ENCODE results near the gene KRT74. TPM values are rescaled to one million over a fixed set of nuclear protein-coding genes. Genes with fewer than 3 reads are reported as not detected.
"Not testable (repeated sequence)": the region's sequence is repeated elsewhere in the genome, so short reads cannot be mapped to it uniquely, and the experiment has no call there.

The KRT74 gene
- total RNA-seq, 2 experiments from 2014 or later: not detected

DNA sequence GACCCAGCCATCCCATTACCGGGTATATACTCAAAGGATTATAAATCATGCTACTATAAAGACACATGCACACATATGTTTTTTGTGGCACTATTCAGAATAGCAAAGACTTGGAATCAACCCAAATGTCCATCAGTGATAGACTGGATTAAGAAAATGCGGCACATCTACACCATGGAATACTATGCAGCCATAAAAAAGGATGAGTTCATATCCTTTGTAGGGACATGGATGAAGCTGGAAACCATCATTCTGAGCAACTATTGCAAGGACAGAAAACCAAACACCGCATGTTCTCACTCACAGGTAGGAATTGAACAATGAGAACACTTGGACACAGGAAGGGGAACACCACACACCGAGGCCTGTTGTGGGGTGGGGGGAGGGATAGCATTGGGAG lies 20.6 kb upstream of the KRT74 start:
- DNase-seq; CTCF ChIA-PET; H3K4me3 Mint-ChIP-seq; H3K9me3 Mint-ChIP-seq (ENCODE audit: low read depth); H3K4me1 Mint-ChIP-seq; ATAC-seq; H3K36me3 Mint-ChIP-seq; H3K27ac Mint-ChIP-seq: not testable (repeated sequence)
- peaks cover 32% of the 10 kb centered on the region for H3K27me3 Mint-ChIP-seq

DNA sequence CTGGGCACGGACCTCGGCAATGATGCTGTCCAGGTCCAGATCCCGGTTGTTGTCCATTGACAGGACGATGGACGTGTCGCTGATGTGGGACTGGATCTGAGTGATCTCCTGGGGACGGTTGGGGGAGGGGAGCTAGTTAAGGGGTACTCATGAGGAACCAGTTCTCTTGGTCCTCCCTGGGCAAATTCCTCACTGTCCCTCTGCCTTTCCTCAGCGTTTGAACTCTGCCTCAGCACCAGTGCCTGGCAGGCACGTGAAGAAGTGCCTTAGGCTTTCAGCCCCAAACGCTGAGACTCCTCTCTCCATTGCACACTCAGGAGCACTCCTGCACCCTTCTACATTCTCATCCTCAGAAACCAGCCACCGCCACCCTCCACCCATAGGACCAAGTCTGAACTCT lies 17.9 kb upstream of the KRT74 start:
- Mint-ChIP-seq H3K9me3 (ENCODE audit: low read depth) (no peaks in the 10 kb centered on the region), H3K4me3 (no peak overlapping the region), H3K27ac (no peak overlapping the region), H3K27me3 (peaks cover 20% of the 10 kb centered on the region), H3K36me3 (no peaks in the 10 kb centered on the region), H3K4me1 (peaks cover 2% of the 10 kb centered on the region)
- DNase-seq (no peak), ATAC-seq (no peak)
- CTCF ChIA-PET: interaction anchor here (24.3 kb wide), 1 partner anchor 284 kb away, joined by 459 read pairs; no protein-coding TSS in a partner anchor

- H3K36me3 Mint-ChIP-seq: no peaks in the 10 kb centered on the region
- H3K4me3 Mint-ChIP-seq: no peak overlapping the region
- H3K9me3 Mint-ChIP-seq (ENCODE audit: low read depth): no peaks in the 10 kb centered on the region
- H3K27ac Mint-ChIP-seq: no peak overlapping the region
- peaks cover 15% of the 10 kb centered on the region for H3K27me3 Mint-ChIP-seq
- no peak for ATAC-seq
- H3K4me1 Mint-ChIP-seq: peaks cover 14% of the 10 kb centered on the region
- CTCF ChIA-PET: interaction anchor here (24.3 kb wide), 1 partner anchor 285 kb away, joined by 459 read pairs; no protein-coding TSS in a partner anchor
- no peak for DNase-seq
Measured at GRCh38 chr12:52590021-52590420, 16.4 kb upstream of the KRT74 start.

DNA sequence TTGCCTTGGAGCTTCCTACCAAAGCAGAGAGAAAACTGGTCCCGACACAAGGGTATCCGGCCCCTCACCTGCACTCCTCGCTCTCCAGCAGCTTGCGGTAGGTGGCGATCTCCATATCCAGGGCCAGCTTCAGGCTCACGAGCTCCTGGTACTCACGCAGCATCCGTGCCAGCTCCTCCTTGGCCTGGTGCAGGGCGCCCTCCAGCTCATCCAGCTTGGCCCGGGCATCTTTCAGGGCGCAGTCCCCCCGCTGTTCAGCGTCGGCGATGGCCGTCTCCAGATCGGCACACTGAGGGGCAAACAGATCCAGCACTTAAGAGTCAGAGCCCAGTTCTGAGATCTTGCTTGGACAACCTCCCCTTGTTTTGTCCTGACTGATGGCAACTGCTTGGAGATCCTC lies 13.9 kb upstream of the KRT74 start:
- H3K4me1 Mint-ChIP-seq: peaks cover 14% of the 10 kb centered on the region
- CTCF ChIA-PET: interaction anchor here (1.4 to 24.3 kb wide), 2 partner anchors 10 to 288 kb away, joined by 4 to 459 read pairs; no protein-coding TSS in a partner anchor
- no peaks in the 10 kb centered on the region for H3K9me3 Mint-ChIP-seq (ENCODE audit: low read depth)
- DNase-seq (no peak), ATAC-seq (no peak)
- no peak overlapping the region for H3K27ac Mint-ChIP-seq
- peaks cover 2% of the 10 kb centered on the region for H3K27me3 Mint-ChIP-seq
- no peak overlapping the region for H3K4me3 Mint-ChIP-seq
- no peaks in the 10 kb centered on the region for H3K36me3 Mint-ChIP-seq

DNA sequence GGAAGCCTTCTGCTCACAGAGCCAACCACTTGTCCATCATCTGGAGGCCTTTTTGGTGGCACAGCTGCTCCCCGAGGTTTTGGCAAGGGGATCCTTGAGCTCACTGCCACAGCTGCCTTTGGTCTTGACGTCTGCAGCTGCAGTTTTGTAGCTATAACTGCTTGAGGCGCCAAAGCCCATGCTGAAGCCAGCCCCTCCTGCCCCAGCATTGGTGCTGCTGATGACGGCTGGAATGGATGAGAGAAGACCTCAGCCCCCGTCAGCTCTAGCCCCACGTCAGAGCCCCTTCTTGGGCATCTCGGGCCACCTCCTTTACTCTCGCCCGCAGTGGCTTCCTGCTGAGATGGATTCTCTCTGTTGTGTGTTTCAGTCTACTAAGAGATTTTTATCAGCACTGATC lies 12.3 kb upstream of the KRT74 start:
- H3K4me1 Mint-ChIP-seq: peaks cover 14% of the 10 kb centered on the region

GRCh38 chr12:52585066-52585465 lies 11.4 kb upstream of the KRT74 start:
- DNase-seq (no peak), ATAC-seq (no peak)
- H3K4me1 Mint-ChIP-seq: peaks cover 14% of the 10 kb centered on the region
- H3K36me3 Mint-ChIP-seq: no peaks in the 10 kb centered on the region
- no peaks in the 10 kb centered on the region for H3K9me3 Mint-ChIP-seq (ENCODE audit: low read depth)
- CTCF ChIA-PET: interaction anchor here (0.6 to 24.3 kb wide), 5 partner anchors 64 to 462 kb away, joined by 3 to 459 read pairs (median 3); no protein-coding TSS in a partner anchor
- H3K4me3 Mint-ChIP-seq: no peak overlapping the region
- no peak overlapping the region for H3K27ac Mint-ChIP-seq
- no peaks in the 10 kb centered on the region for H3K27me3 Mint-ChIP-seq

More for the DNA sequence above, 12.3 kb upstream of the KRT74 start:
- H3K36me3 Mint-ChIP-seq: no peaks in the 10 kb centered on the region
- DNase-seq (peak; percentile 61), ATAC-seq (peak; percentile 67)
- no peak overlapping the region for H3K27ac Mint-ChIP-seq
- H3K4me3 Mint-ChIP-seq: no peak overlapping the region
- H3K9me3 Mint-ChIP-seq (ENCODE audit: low read depth): no peaks in the 10 kb centered on the region
- CTCF ChIA-PET: interaction anchor here (0.6 to 24.3 kb wide), 9 partner anchors 9 to 401 kb away, joined by 3 to 459 read pairs (median 3); no protein-coding TSS in a partner anchor
- no peaks in the 10 kb centered on the region for H3K27me3 Mint-ChIP-seq

GRCh38 chr12:52584156-52584682 lies 10.6 kb upstream of the KRT74 start:
- Mint-ChIP-seq H3K4me1 (peaks cover 14% of the 10 kb centered on the region), H3K4me3 (no peak overlapping the region), H3K36me3 (no peaks in the 10 kb centered on the region), H3K27ac (no peak overlapping the region), H3K27me3 (no peaks in the 10 kb centered on the region), H3K9me3 (ENCODE audit: low read depth) (no peaks in the 10 kb centered on the region)
- CTCF ChIA-PET: interaction anchor here (1.8 to 24.3 kb wide), 2 partner anchors 176 to 291 kb away, joined by 4 to 459 read pairs; no protein-coding TSS in a partner anchor
- ATAC-seq (no peak), DNase-seq (no peak)

GRCh38 chr12:52582971-52583456 lies 9.4 kb upstream of the KRT74 start:
- peaks cover 14% of the 10 kb centered on the region for H3K4me1 Mint-ChIP-seq
- H3K27me3 Mint-ChIP-seq: no peaks in the 10 kb centered on the region
- no peak overlapping the region for H3K4me3 Mint-ChIP-seq
- DNase-seq: peak; percentile 63
- H3K9me3 Mint-ChIP-seq (ENCODE audit: low read depth): no peaks in the 10 kb centered on the region
- CTCF ChIA-PET: interaction anchor here (1.0 to 24.3 kb wide), 4 partner anchors 9 to 292 kb away, joined by 4 to 459 read pairs (median 4); no protein-coding TSS in a partner anchor
- no peak overlapping the region for H3K27ac Mint-ChIP-seq
- H3K36me3 Mint-ChIP-seq: no peaks in the 10 kb centered on the region
- ATAC-seq: peak; percentile 58

- peaks cover 3% of the 10 kb centered on the region for H3K27me3 Mint-ChIP-seq
- CTCF ChIA-PET: interaction anchor here (0.7 to 24.3 kb wide), 3 partner anchors 8 to 293 kb away, joined by 3 to 459 read pairs (median 5); no protein-coding TSS in a partner anchor
- ATAC-seq: no peak
Measured at GRCh38 chr12:52582486-52582885, 8.8 kb upstream of the KRT74 start.

DNA sequence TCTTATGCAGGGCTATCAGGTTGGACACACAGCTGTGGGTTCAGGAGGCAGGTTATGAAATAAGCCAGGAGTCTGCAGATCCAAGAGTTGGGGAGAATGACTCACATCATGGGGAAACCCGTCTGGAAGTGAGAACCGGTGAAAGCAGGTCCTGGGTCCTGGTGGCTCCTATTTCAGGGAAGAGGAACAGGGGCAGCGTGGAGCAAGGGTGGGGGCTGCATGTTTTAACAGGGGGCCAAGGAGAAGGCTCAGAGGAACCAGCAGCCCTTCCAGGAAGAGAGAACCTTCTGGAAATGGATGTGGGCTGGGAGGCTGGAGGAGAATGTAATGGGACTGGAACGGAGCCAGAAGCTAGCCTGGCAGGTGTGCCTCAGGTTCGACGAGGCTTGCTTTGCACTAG lies 7.8 kb upstream of the KRT74 start:
- CTCF ChIA-PET: interaction anchor here (24.3 kb wide), 1 partner anchor 294 kb away, joined by 459 read pairs; no protein-coding TSS in a partner anchor
- Mint-ChIP-seq H3K27me3 (peaks cover 8% of the 10 kb centered on the region), H3K4me3 (no peak overlapping the region), H3K4me1 (peaks cover 11% of the 10 kb centered on the region), H3K27ac (no peak overlapping the region), H3K9me3 (ENCODE audit: low read depth) (no peaks in the 10 kb centered on the region), H3K36me3 (no peaks in the 10 kb centered on the region)
- ATAC-seq (no peak), DNase-seq (no peak)

More at GRCh38 chr12:52582486-52582885, 8.8 kb upstream of the KRT74 start:
- no peak overlapping the region for H3K4me3 Mint-ChIP-seq
- DNase-seq: no peak
- H3K36me3 Mint-ChIP-seq: no peaks in the 10 kb centered on the region
- H3K27ac Mint-ChIP-seq: no peak overlapping the region
- H3K4me1 Mint-ChIP-seq: peaks cover 14% of the 10 kb centered on the region
- H3K9me3 Mint-ChIP-seq (ENCODE audit: low read depth): no peaks in the 10 kb centered on the region

DNA sequence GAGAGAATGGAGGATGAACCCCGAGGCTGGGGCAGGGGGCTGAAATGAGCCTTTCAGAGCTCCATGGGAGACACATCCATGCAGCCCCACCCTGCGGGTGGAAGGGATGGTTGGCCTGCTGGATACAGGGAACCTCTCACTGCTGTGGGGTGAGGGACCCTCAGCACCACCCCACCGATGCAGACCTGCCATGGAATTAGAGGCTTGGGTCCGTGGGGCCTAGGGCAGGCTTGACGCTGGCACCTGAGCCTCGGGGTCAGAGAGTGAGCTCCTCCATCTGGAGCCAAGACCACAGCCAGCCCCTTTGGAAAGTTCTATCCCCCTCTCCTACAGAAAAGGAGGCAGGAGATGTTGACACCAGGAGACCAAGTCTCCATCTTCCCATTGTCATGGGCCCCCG lies 7.4 kb upstream of the KRT74 start:
- H3K4me3 Mint-ChIP-seq: no peak overlapping the region
- H3K27ac Mint-ChIP-seq: no peak overlapping the region
- peaks cover 7% of the 10 kb centered on the region for H3K4me1 Mint-ChIP-seq
- CTCF ChIA-PET: interaction anchor here (1.6 to 24.3 kb wide), 2 partner anchors 185 to 294 kb away, joined by 4 to 459 read pairs; no protein-coding TSS in a partner anchor
- no peaks in the 10 kb centered on the region for H3K9me3 Mint-ChIP-seq (ENCODE audit: low read depth)
- ATAC-seq (no peak), DNase-seq (no peak)
- no peaks in the 10 kb centered on the region for H3K36me3 Mint-ChIP-seq
- H3K27me3 Mint-ChIP-seq: peaks cover 11% of the 10 kb centered on the region

DNA sequence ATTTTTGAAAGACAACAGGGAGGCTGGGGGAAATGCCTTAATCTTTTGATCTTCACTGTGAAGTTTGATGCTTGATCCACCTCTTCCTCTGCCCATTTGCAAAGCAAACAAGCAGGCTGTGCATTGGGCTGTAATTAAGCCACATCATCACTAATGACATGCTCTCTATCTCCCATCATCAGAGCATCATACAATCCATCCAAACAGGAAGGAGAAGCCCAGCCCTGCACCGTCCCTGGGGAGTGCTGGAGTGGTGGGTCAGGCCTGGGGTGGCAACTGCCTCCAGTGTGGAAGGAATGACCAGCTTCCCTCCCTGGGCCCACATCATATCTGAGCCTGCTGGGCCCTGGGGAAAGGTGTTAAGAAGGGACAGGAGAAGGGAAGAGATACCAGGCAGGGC lies 6.9 kb upstream of the KRT74 start:
- DNase-seq (no peak), ATAC-seq (no peak)
- H3K36me3 Mint-ChIP-seq: no peaks in the 10 kb centered on the region
- CTCF ChIA-PET: interaction anchor here (1.6 to 24.3 kb wide), 2 partner anchors 185 to 295 kb away, joined by 4 to 459 read pairs; no protein-coding TSS in a partner anchor
- peaks cover 3% of the 10 kb centered on the region for H3K4me1 Mint-ChIP-seq
- H3K27me3 Mint-ChIP-seq: peaks cover 12% of the 10 kb centered on the region
- no peak overlapping the region for H3K4me3 Mint-ChIP-seq
- H3K27ac Mint-ChIP-seq: no peak overlapping the region
- H3K9me3 Mint-ChIP-seq (ENCODE audit: low read depth): no peaks in the 10 kb centered on the region

- Mint-ChIP-seq H3K9me3 (ENCODE audit: low read depth) (no peaks in the 10 kb centered on the region), H3K27ac (no peak overlapping the region), H3K4me1 (no peaks in the 10 kb centered on the region), H3K27me3 (peaks cover 12% of the 10 kb centered on the region), H3K36me3 (no peaks in the 10 kb centered on the region), H3K4me3 (no peak overlapping the region)
- no peak for DNase-seq
- CTCF ChIA-PET: interaction anchor here (0.9 to 24.3 kb wide), 3 partner anchors 18 to 296 kb away, joined by 3 to 459 read pairs (median 4); no protein-coding TSS in a partner anchor
- no peak for ATAC-seq
Measured at GRCh38 chr12:52579468-52580465, 6.1 kb upstream of the KRT74 start.
